ENCODE results near the gene ZNF625.

Gene ZNF625

DNA sequence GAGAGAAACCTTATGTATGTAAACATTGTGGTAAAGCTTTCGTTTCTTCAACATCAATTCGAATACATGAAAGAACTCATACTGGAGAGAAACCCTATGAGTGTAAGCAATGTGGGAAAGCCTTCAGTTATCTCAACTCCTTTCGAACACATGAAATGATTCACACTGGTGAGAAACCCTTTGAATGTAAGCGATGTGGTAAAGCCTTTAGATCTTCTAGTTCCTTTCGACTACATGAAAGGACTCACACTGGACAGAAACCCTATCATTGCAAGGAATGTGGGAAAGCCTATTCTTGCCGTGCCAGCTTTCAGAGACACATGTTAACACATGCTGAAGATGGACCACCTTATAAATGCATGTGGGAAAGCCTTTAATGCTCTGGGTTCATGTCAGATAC, 31.1 kb upstream of the ZNF625 start:
- no peak for DNase-seq (ENCODE audit: low read depth)
- H3K4me3 ChIP-seq (ENCODE audit: low read depth, low read length) = no peak overlapping the region
- no peak for TF ChIP-seq CTCF (IDR thresholded peaks at IDR 0.05; ENCODE audit: insufficient read depth, low read depth, low read length, missing control alignments)

DNA sequence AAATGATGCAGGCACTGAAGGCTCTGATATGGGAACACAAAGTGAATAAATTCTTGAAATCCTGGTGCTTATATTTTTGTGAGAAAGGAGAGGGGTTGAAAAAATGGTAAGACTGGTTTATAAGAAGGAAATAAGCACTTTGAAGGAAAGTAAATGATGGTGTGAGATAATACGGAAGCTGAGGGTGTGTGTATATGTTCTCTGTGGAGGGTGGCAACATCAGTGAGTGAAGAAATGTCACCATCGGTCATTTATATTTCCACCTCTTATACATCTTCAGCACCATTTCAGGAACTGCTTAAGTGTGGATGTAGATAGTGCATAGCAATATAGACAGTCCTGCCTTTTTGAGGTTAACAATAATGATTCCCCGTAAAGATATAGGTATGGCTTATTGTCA, 23.8 kb upstream of the ZNF625 start:
- H3K4me3 ChIP-seq (ENCODE audit: low read depth, low read length) = no peak overlapping the region
- no peak for TF ChIP-seq CTCF (IDR thresholded peaks at IDR 0.05; ENCODE audit: insufficient read depth, low read depth, low read length, missing control alignments)
- no peak for DNase-seq (ENCODE audit: low read depth)

DNA sequence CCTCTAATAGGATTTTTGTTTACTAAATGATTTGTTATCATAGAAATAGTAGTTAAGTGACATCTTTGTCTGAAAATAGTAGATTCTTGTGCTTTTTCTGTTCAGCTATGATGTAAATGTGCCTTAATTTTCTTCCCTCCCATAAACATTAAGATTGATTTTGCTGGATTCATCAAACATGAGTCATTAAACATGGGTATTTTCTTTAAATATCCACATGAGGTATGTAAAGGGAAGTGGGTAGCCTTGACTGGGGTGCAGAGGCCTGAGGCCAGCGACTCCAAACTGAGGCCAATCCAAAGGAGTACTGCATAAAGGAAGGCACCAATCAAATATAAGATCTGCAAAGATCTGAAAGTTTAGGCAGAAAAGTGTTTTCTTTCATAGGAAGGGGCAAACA, 10.1 kb upstream of the ZNF625 start:
- DNase-seq (ENCODE audit: low read depth) = no peak
- H3K4me3 ChIP-seq (ENCODE audit: low read depth, low read length) = no peak overlapping the region
- TF ChIP-seq CTCF (IDR thresholded peaks at IDR 0.05; ENCODE audit: insufficient read depth, low read depth, low read length, missing control alignments) = no peak

DNA sequence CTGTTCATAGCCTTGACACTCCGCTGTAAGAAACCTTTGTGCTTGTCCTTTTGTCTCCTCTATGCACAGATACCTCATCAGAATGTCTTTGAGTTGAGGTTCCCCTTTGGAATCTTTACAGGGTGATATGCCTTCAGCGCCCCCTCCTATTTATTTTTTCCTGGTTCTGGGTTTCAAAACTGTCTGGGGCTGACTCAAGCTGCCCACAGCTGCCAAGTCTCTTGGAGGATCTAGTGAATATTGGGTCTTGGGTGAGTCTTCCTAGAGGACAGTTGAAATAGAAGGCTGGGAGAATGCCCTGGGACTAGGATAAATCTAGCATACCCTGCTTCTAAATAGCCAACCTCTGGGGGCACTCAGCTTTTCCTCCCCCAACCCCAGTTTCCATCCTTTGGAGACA, 7.3 kb upstream of the ZNF625 start:
- TF ChIP-seq CTCF (IDR thresholded peaks at IDR 0.05; ENCODE audit: insufficient read depth, low read depth, low read length, missing control alignments) = no peak
- no peak for DNase-seq (ENCODE audit: low read depth)
- H3K4me3 ChIP-seq (ENCODE audit: low read depth, low read length) = peak overlapping the region; percentile 74

- peak within 1 kb of the TSS; percentile 74 for H3K4me3 ChIP-seq (ENCODE audit: low read depth, low read length)
- no peak for TF ChIP-seq CTCF (IDR thresholded peaks at IDR 0.05; ENCODE audit: insufficient read depth, low read depth, low read length, missing control alignments)
- DNase-seq (ENCODE audit: low read depth) = peak; percentile 97
These were observed 6.6 kb upstream of the ZNF625 start, which contains the start of gene ZNF136 for GRCh38 chr19:12162882-12163806. Gene ZNF136 (plus strand): TSS chr19:12163096. CDS start chr19:12163204, 108 bp downstream.

DNA sequence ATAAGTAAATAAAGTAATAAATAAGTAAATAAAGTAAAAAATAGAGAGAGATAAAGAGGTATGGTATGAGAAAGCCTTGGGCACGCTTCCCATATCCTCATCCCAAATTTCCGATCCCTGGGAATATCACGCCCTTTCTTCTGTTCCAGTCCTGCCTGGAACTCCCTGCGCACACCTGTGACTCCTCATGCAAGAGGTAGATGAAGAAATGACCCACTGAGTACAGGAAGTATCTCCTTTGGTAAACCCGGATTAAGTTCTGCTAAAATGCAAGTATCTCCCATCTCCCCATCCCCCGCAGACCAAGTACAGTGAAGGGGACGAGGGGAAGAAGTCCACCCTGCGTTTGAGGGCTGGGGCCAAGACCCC, 6.0 kb upstream of the ZNF625 start:
- no peak for TF ChIP-seq CTCF (IDR thresholded peaks at IDR 0.05; ENCODE audit: insufficient read depth, low read depth, low read length, missing control alignments)
- H3K4me3 ChIP-seq (ENCODE audit: low read depth, low read length) = peak overlapping the region; percentile 74
- no peak for DNase-seq (ENCODE audit: low read depth)

Data from GM12865 (cell line).